NCI-H524 (cell line): Measurements from ENCODE around the gene RGL4.

ENCODE experiments used
- DNase-seq, 2 experiments: peaks; one replicate each; lab custom pipeline; 2025; lab: John Stamatoyannopoulos, UW

RGL4 gene

GRCh38 chr22:23742505-23743264 is 51.9 kb downstream of the RGL4 start:
- no peak for DNase-seq

DNA sequence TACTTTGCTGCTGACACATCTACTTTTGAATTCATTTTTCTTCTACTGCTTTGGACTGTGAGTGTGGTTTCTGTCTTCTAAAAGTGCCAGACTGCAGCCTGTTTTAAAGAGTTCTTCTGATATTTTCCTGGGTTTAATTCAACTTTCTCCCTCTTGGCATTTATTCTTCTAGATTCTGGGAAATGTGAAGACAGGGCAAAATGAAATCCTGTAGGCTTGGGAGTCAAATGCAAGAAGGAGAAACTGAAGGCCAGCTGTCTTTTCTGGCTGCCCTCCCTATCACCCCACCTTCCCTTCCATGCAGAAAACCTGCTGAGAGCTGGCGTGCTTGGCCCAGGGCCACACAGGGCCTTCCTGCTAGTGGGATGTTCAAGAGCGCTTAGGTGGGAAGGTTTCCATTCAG is 52.5 kb downstream of the RGL4 start:
- no peak for DNase-seq

DNA sequence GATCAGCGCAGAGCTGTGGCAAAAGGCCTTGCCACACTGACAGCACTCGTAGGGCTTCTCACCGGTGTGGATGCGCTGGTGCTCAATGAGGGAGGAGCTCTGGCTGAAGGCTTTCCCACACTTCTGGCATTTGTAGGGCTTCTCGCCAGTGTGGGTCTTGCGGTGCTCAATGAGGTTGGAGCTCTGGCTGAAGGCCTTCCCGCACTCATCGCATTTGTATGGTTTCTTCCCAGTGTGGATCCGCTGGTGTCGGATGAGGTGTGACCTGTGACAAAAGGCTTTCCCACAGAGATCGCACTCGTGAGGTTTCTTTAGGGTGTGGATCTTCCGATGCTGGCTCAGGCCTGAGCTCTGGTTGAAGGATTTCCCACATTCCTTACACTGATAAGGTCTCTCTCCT is 53.2 kb downstream of the RGL4 start:
- DNase-seq = no peak

GRCh38 chr22:23744485-23744884 is 53.7 kb downstream of the RGL4 start:
- DNase-seq = no peak

DNA sequence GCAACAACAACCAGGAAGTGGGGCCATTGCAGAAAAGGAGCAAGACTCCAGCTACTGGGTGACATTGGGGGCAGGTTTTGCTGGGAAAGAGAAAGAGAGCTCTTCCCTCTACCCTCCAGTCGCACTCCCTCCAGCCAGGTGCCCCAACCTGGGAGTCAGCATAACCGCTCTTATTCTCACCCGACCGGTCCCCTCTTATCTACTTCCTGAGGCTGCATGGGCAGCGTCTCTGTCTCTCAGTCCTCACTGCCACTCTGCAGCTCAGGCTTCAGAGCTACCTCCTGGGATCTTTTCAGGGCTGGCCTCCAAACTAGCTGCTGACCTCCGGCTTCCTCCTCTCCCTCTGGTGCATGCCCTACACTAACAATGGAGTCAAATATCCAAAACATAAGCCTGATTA is 55.0 kb downstream of the RGL4 start:
- no peak for DNase-seq
